ENCODE measurements around the gene ARAP1.

DNA sequence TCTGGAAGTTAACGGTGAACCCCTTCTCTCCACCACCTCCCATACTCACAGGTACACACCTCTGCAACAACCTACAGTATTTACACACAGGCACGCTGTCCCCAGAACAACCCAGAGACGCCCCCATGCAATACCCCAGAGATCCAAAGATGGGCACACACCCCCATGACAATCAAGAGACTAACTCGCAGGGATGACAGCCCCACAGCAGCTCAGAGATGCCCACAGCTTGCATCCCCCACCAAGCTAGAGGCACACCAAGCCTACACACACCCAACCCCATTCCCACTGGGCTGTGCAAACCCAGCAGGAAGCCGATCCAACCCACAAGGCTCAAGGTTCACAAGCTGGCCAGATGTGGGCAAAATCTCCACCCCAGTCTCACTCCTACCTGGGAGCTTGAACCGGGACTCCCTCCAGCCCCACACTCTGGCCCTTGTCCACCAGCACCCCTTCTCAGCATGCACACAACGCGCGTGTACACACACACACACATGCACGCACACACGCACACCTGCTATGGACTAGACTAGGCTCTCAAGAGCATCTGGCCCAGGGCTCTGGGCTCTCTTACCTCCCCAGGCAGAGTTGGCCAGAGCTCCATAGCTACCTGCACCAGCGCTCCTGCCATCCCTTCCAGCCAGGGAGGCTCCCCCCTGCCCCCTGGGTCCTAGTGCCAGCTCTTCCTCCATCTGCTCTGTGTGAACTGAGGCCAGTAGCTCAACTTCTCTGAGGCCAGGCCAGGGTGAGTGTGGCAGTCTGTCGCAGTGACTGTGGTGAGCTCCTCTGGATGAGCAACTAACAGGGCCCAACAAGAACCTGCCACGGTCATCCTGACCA, 30.1 kb upstream of the ARAP1 start:
- TF ChIP-seq, protein P1, sequence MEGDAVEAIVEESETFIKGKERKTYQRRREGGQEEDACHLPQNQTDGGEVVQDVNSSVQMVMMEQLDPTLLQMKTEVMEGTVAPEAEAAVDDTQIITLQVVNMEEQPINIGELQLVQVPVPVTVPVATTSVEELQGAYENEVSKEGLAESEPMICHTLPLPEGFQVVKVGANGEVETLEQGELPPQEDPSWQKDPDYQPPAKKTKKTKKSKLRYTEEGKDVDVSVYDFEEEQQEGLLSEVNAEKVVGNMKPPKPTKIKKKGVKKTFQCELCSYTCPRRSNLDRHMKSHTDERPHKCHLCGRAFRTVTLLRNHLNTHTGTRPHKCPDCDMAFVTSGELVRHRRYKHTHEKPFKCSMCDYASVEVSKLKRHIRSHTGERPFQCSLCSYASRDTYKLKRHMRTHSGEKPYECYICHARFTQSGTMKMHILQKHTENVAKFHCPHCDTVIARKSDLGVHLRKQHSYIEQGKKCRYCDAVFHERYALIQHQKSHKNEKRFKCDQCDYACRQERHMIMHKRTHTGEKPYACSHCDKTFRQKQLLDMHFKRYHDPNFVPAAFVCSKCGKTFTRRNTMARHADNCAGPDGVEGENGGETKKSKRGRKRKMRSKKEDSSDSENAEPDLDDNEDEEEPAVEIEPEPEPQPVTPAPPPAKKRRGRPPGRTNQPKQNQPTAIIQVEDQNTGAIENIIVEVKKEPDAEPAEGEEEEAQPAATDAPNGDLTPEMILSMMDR (conservative IDR thresholded peaks at IDR 0.05; ENCODE audit: low read depth, low read length) = no peak
- TF ChIP-seq EZH2 (IDR thresholded peaks at IDR 0.05; ENCODE audit: borderline replicate concordance, low read depth, low read length, poor library complexity, severe bottlenecking) = no peak

All from A673 (cell line).